ENCODE data around the gene SAE1. TPM values are rescaled to one million over a fixed set of nuclear protein-coding genes. Genes with fewer than 3 reads are reported as not detected.
A peak's percentile ranks its signal among the peaks of the same experiment; 100 is the strongest.

SAE1 gene
- polyA plus RNA-seq, 3 donors: 28.3 to 54.2 (median 46.5) TPM

- Histone ChIP-seq H3K79me2 (ENCODE audit: insufficient read depth, low read length) (no peaks in the 10 kb centered on the region), H3K27ac (ENCODE audit: low read depth in 1 of 2, low read length in 2 of 2) (no peak overlapping the region), H3K9me3 (replicated peaks in 1 of 2; ENCODE audit: control insufficient read depth in 1 of 2, insufficient read depth in 1 of 2, low read length in 2 of 2) (no peaks in the 10 kb centered on the region), H3K27me3 (ENCODE audit: control insufficient read depth in 2 of 2, insufficient read depth in 2 of 2, low read length in 2 of 2) (no peaks in the 10 kb centered on the region), H3K4me1 (ENCODE audit: control insufficient read depth in 1 of 2, insufficient read depth in 2 of 2, low read length in 2 of 2) (no peaks in the 10 kb centered on the region), H3K4me3 (replicated peaks in 1 of 3; ENCODE audit: low read depth in 2 of 3, low read length in 3 of 3) (no peak overlapping the region), H4K20me1 (ENCODE audit: insufficient read depth, low read length) (no peaks in the 10 kb centered on the region), H3K4me2 (replicated peaks; ENCODE audit: extremely low read depth, low read length, poor library complexity, severe bottlenecking) (no peak overlapping the region), H3K9ac (ENCODE audit: insufficient read depth, low read length, poor library complexity, severe bottlenecking) (no peak overlapping the region), H3K36me3 (replicated peaks in 1 of 2; ENCODE audit: control insufficient read depth in 1 of 2, insufficient read depth in 2 of 2, low read length in 2 of 2) (peaks cover 38 to 79% of the 10 kb centered on the region in 2 donors), H2AFZ (ENCODE audit: insufficient read depth, low read depth, low read length, poor library complexity, severe bottlenecking) (no peak overlapping the region)
- peaks cover 0 to 2% (median 2%) of the 10 kb centered on the region in 3 donors for H3K27me3 Mint-ChIP-seq (ENCODE audit: low read depth in 3 of 3)
- TF ChIP-seq, protein P1, sequence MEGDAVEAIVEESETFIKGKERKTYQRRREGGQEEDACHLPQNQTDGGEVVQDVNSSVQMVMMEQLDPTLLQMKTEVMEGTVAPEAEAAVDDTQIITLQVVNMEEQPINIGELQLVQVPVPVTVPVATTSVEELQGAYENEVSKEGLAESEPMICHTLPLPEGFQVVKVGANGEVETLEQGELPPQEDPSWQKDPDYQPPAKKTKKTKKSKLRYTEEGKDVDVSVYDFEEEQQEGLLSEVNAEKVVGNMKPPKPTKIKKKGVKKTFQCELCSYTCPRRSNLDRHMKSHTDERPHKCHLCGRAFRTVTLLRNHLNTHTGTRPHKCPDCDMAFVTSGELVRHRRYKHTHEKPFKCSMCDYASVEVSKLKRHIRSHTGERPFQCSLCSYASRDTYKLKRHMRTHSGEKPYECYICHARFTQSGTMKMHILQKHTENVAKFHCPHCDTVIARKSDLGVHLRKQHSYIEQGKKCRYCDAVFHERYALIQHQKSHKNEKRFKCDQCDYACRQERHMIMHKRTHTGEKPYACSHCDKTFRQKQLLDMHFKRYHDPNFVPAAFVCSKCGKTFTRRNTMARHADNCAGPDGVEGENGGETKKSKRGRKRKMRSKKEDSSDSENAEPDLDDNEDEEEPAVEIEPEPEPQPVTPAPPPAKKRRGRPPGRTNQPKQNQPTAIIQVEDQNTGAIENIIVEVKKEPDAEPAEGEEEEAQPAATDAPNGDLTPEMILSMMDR (IDR thresholded peaks at IDR 0.05): no peak
- H3K9me3 Mint-ChIP-seq: no peaks in the 10 kb centered on the region
- intact Hi-C loops (cut with micrococcal nuclease): no loop called here
- H3K27ac Mint-ChIP-seq: peak overlapping the region in 2 of 7 donors; percentile 23 to 60
- H3K36me3 Mint-ChIP-seq: peaks cover 56 to 78% of the 10 kb centered on the region in 2 donors
- WGBS (ENCODE audit: insufficient coverage): 100% methylated on average over 3 of the region's 6 CpGs
- H3K4me3 Mint-ChIP-seq: no peak overlapping the region
- no peaks in the 10 kb centered on the region for H3K4me1 Mint-ChIP-seq
- DNase-seq: no peak
Observed at GRCh38 chr19:47187797-47188196, 57.2 kb downstream of the SAE1 start.

DNA sequence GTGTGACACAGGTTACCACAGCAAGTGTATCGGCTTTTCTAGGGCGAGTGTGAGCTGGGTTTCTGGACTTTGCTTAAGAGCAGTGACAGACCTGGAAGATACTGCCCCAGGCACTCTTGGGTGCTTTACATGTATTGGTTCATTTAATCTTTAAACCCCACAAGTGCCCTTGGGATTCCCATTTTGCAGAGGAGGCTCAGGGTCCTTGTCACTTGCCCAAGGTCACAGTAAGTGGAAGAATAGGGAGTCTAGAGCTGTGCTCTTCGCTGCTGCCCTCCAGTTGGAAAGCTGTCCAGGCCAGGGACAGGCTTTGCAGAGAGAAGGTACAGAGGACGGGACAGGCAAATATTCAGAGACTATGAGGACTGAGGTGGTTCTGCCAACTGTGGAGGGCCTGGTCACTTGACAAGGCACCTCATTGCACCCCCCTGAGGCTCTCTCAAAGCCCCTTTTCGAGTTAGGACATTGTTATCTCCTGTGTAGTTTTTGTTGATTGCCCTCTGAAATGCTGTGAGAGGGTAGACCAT, 57.9 kb downstream of the SAE1 start:
- Histone ChIP-seq H3K9ac (ENCODE audit: insufficient read depth, low read length, poor library complexity, severe bottlenecking) (no peak overlapping the region), H3K27me3 (ENCODE audit: control insufficient read depth in 2 of 2, insufficient read depth in 2 of 2, low read length in 2 of 2) (no peaks in the 10 kb centered on the region), H3K27ac (ENCODE audit: low read depth in 1 of 2, low read length in 2 of 2) (peak overlapping the region in 1 of 2 donors; percentile 9), H3K4me1 (ENCODE audit: control insufficient read depth in 1 of 2, insufficient read depth in 2 of 2, low read length in 2 of 2) (no peaks in the 10 kb centered on the region), H2AFZ (ENCODE audit: insufficient read depth, low read depth, low read length, poor library complexity, severe bottlenecking) (no peak overlapping the region), H4K20me1 (ENCODE audit: insufficient read depth, low read length) (no peaks in the 10 kb centered on the region), H3K9me3 (replicated peaks in 1 of 2; ENCODE audit: control insufficient read depth in 1 of 2, insufficient read depth in 1 of 2, low read length in 2 of 2) (no peaks in the 10 kb centered on the region), H3K4me3 (replicated peaks in 1 of 3; ENCODE audit: low read depth in 2 of 3, low read length in 3 of 3) (no peak overlapping the region), H3K79me2 (ENCODE audit: insufficient read depth, low read length) (no peaks in the 10 kb centered on the region), H3K4me2 (replicated peaks; ENCODE audit: extremely low read depth, low read length, poor library complexity, severe bottlenecking) (no peak overlapping the region), H3K36me3 (replicated peaks in 1 of 2; ENCODE audit: control insufficient read depth in 1 of 2, insufficient read depth in 2 of 2, low read length in 2 of 2) (peaks cover 33 to 71% of the 10 kb centered on the region in 2 donors)
- peaks cover 0 to 2% (median 2%) of the 10 kb centered on the region in 3 donors for H3K27me3 Mint-ChIP-seq (ENCODE audit: low read depth in 3 of 3)
- H3K4me3 Mint-ChIP-seq: no peak overlapping the region
- peaks cover 49 to 76% of the 10 kb centered on the region in 2 donors for H3K36me3 Mint-ChIP-seq
- TF ChIP-seq, protein P1 (IDR thresholded peaks at IDR 0.05): no peak
- H3K4me1 Mint-ChIP-seq: no peaks in the 10 kb centered on the region
- DNase-seq: no peak
- 100% methylated on average over 4 of the region's 5 CpGs for WGBS (ENCODE audit: insufficient coverage)
- H3K27ac Mint-ChIP-seq: peak overlapping the region in 3 of 7 donors; percentile 7 to 69 (median 23)
- intact Hi-C loops (cut with micrococcal nuclease): no loop called here
- H3K9me3 Mint-ChIP-seq: no peaks in the 10 kb centered on the region
